Heart left ventricle (tissue), 16 donors: ENCODE data around the gene CRTC2. TPM values are rescaled to one million over a fixed set of nuclear protein-coding genes. Genes with fewer than 3 reads are reported as not detected.
"Not testable (repeated sequence)": the region's sequence is repeated elsewhere in the genome, so short reads cannot be mapped to it uniquely, and the experiment has no call there.

Experiments
- ATAC-seq, 4 donors: fragments of 200-7000 bp; cut with Tn5 transposase; one replicate each; pipeline ENCODE4 v1.9.1; 2020 to 2022; ENCODE audit warnings: moderate library complexity in 4 of 4, mild to moderate bottlenecking in 3 of 4, moderate number of reproducible peaks in 1 of 4
- DNase-seq, 5 donors: peaks; one replicate each; pipeline ENCODE4 v3.0.0-alpha.2; 2020
- H3K27ac ChIP-seq, 12 donors: fragments of 200-600 bp; sonication (generic) in 4 of 12; one replicate each; pipeline versions ENCODE4 v1.5.0 to v1.8.0; 2016 to 2022; ENCODE audit warnings: mild to moderate bottlenecking in 2 of 12
- H3K27me3 ChIP-seq, 9 donors: fragments of 200-600 bp; sonication (generic) in 2 of 9; one replicate each; pipeline versions ENCODE4 v1.5.1 to v1.8.0; 2016 to 2022; ENCODE audit warnings: mild to moderate bottlenecking in 3 of 9
- H3K36me3 ChIP-seq, 9 donors: fragments of 200-600 bp; sonication (generic) in 2 of 9; one replicate each; pipeline versions ENCODE4 v1.5.0 to v1.8.0; 2018 to 2022; ENCODE audit warnings: mild to moderate bottlenecking in 2 of 9
- H3K4me1 ChIP-seq, 12 donors: fragments of 200-600 bp; sonication (generic) in 4 of 12; one replicate each; pipeline versions ENCODE4 v1.5.0 to v1.8.0; 2016 to 2022; ENCODE audit warnings: mild to moderate bottlenecking in 3 of 12
- H3K4me3 ChIP-seq, 12 donors: fragments of 200-600 bp; sonication (generic) in 4 of 12; one replicate each; pipeline versions ENCODE4 v1.5.0 to v1.8.0; 2017 to 2022; ENCODE audit warnings: mild to moderate bottlenecking in 9 of 12, moderate library complexity in 4 of 12
- H3K9me3 ChIP-seq, 12 donors: fragments of 200-600 bp; sonication (generic) in 4 of 12; one replicate each; pipeline versions ENCODE4 v1.5.0 to v1.8.0; 2016 to 2022; ENCODE audit warnings: mild to moderate bottlenecking in 1 of 12
- CTCF ChIP-seq, 12 donors: fragments of 200-600 bp; sonication (generic) in 4 of 12; IDR thresholded peaks; one replicate each; pipeline versions ENCODE4 v1.5.0 to v1.8.0; 2018 to 2022; ENCODE audit warnings: antibody characterized with exemption in 12 of 12, mild to moderate bottlenecking in 5 of 12
- POLR2A ChIP-seq, 2 donors: fragments of 450-650 bp; IDR thresholded peaks; one replicate each; pipeline ENCODE4 v1.6.1; 2017; ENCODE audit warnings: antibody characterized with exemption in 2 of 2, mild to moderate bottlenecking in 2 of 2, moderate library complexity in 2 of 2
- WGBS, 4 donors: extraction: QIAGEN DNeasy Blood & Tissue Kit in 2 of 4; methylation state at CpG; one replicate each; pipeline versions ENCODE4 v1.1.5 to v1.1.7; 2013 to 2018; 5-methylcytosine and 5-hydroxymethylcytosine counted together
- intact Hi-C, 10 donors: fragments of 100-400 bp; cut with DNase I; formaldehyde crosslinking; loops; one replicate each; pipeline versions ENCODE4 v1.11.1 to v1.14.2; 2022
- long read RNA-seq, 3 donors: library from polyadenylated mRNA; unstranded; transcript quantifications; one replicate each; pipeline ENCODE4 v2.0.0, GENCODE V29; 2020 to 2021
- polyA plus RNA-seq, 2 donors: library from polyadenylated mRNA; stranded (reverse); fragments of 200-250 nt; gene quantifications; one replicate each; pipeline ENCODE4 v1.2.3, GENCODE V29; 2013
- total RNA-seq, 9 donors: library from RNA; depleted of rRNA in 2 of 9; stranded (reverse); fragments of >200 nt in 2 of 9; fragmentation: NEBNext Ultra II Directional in 3 of 9; extraction: Animal tissue kit (Norgen Biotek cat#: 25700) in 3 of 9; gene quantifications; one replicate each; pipeline versions ENCODE4 v1.1.0 to v1.2.4, GENCODE V29; 2016 to 2023
- donor health status: ischemic (EF 13 %, LVEDD 7.1; RV severe dilation, severe dysfunction).
- donor health status: healthy with polysubstance abuse.
- donor health status: DM: no; HTN: yes; CAD: no.
- donor health status: DM: no; HTN: no; CAD: no.
- donor health status: ischemic (EF 25% LVEDD 6.9; RV normal size, moderate dysfunction).
- donor health status: ischemic (EF 25% LVEDD 5.7; RV mildly dilated, moderate dysfunction).
- donor health status: healthy.
- donor health status: DM: yes; HTN: yes; CAD: no.
- donor health status: ischemic (EF 35%, LVEDD 5.7; RV mildly dilated, moderate dysfunction).
- donor health status: nonischemic (EF 11% LVEDD 7.7; RV severe dilation, severe dysfunction).
- donor health status: DM: yes; HTN: yes; CAD: no.
- donor health status: PGD.
- donor health status: ischemic (EF 29% LVEDD 5.4; RV normal size, mild dysfunction).
- donor health status: nonischemic (EF 23%, LVEDD 6.1; RV moderate dilation, normal function).

CRTC2 gene
- total RNA-seq (10 to 100 TPM; 11.0 to 27.8 (median 18.8) TPM), polyA plus RNA-seq (10 to 100 TPM; 21.4 to 25.4 TPM)
- long read RNA-seq, donor 1, partial matches to known transcripts: 3 of 8 reads
- long read RNA-seq, donor 1, other reads (novel, unspliced or antisense): 4 of 8 reads
- long read RNA-seq, donor 2, partial matches to known transcripts: 14 of 15 reads
- long read RNA-seq, donor 2, other reads (novel, unspliced or antisense): 1 of 15 reads
- long read RNA-seq, donor 3, partial matches to known transcripts: 5 of 11 reads
- long read RNA-seq, donor 3, other reads (novel, unspliced or antisense): 4 of 11 reads

GRCh38 chr1:153958111-153958960 is at the start of gene CRTC2:
Gene CRTC2 (minus strand): TSS chr1:153958612. CDS start chr1:153958497, 115 bp downstream.
- peak within 1 kb of the TSS; percentile 82 to 100 (median 93) for H3K4me3 ChIP-seq
- WGBS, 4 donors: 0 to 1% (median 1%) methylated on average over 47 to 74 of the region's 75 CpGs
- peaks cover 10 to 74% (median 56%) of the 10 kb centered on the region in 12 donors for H3K4me1 ChIP-seq
- ATAC-seq (peak; percentile 88 to 94 (median 90)), DNase-seq (peak; percentile 99 to 100 (median 99))
- H3K36me3 ChIP-seq: peaks cover 0 to 40% (median 28%) of the 10 kb centered on the region in 9 donors
- TF ChIP-seq POLR2A (IDR thresholded peaks at IDR 0.05) (peak in 1 of 2 donors; percentile 80), CTCF (IDR thresholded peaks at IDR 0.05) (peak in 1 of 12 donors; percentile 6)
- no peaks in the 10 kb centered on the region for H3K27me3 ChIP-seq
- intact Hi-C loops: loop anchor here in 3 of 10 donors (1.0 to 10.0 kb wide), 3 partner anchors 12 to 164 kb away; partner anchors contain the start of genes DENND4B (in 1 of the 3) and GATAD2B (in 1 of the 3)
- peak within 1 kb of the TSS; percentile 87 to 99 (median 94) for H3K27ac ChIP-seq
- H3K9me3 ChIP-seq: no peaks in the 10 kb centered on the region

- Histone ChIP-seq H3K36me3 (no peaks in the 10 kb centered on the region), H3K27me3 (no peaks in the 10 kb centered on the region), H3K4me1 (no peaks in the 10 kb centered on the region), H3K27ac (no peak overlapping the region), H3K4me3 (no peak overlapping the region), H3K9me3 (no peaks in the 10 kb centered on the region)
- no peak for ATAC-seq
- no peak for DNase-seq
- WGBS, 4 donors: 92 to 97% (median 94%) methylated on average over 3 of the region's 3 CpGs
- intact Hi-C loops: no loop called here
- no peak for TF ChIP-seq CTCF (IDR thresholded peaks at IDR 0.05)
- TF ChIP-seq POLR2A (IDR thresholded peaks at IDR 0.05): no peak
Measured at GRCh38 chr1:154006136-154006535, 47.7 kb upstream of the CRTC2 start.

GRCh38 chr1:154000420-154000819 is 42.0 kb upstream of the CRTC2 start:
- Histone ChIP-seq H3K36me3 (peaks cover 0 to 8% (median 4%) of the 10 kb centered on the region in 9 donors), H3K4me3 (no peak overlapping the region), H3K27me3 (no peaks in the 10 kb centered on the region), H3K27ac (no peak overlapping the region), H3K4me1 (no peaks in the 10 kb centered on the region), H3K9me3 (no peaks in the 10 kb centered on the region)
- WGBS, 4 donors: 77 to 80% (median 78%) methylated on average over 4 of the region's 4 CpGs
- DNase-seq (no peak), ATAC-seq (no peak)
- TF ChIP-seq POLR2A (IDR thresholded peaks at IDR 0.05): no peak
- TF ChIP-seq CTCF (IDR thresholded peaks at IDR 0.05): no peak
- intact Hi-C loops: no loop called here

GRCh38 chr1:153996882-153997281 is 38.5 kb upstream of the CRTC2 start:
- intact Hi-C loops: loop anchor here in 3 of 10 donors (10.0 kb wide), 3 partner anchors 188 to 482 kb away; partner anchors contain the start of gene HAX1 (in 1 of the 3)
- H3K36me3 ChIP-seq: peaks cover 0 to 43% (median 38%) of the 10 kb centered on the region in 9 donors
- DNase-seq, ATAC-seq, H3K27ac ChIP-seq, H3K9me3 ChIP-seq, H3K27me3 ChIP-seq, H3K4me3 ChIP-seq: not testable (repeated sequence)
- WGBS, 4 donors: 95 to 97% (median 97%) methylated on average over 10 of the region's 10 CpGs
- peaks cover under 1 to 23% (median 13%) of the 10 kb centered on the region in 12 donors for H3K4me1 ChIP-seq
